Measurements from ENCODE around the gene PCDHA1. TPM values are rescaled to one million over a fixed set of nuclear protein-coding genes. Genes with fewer than 3 reads are reported as not detected.

Gene PCDHA1
- total RNA-seq, 1 experiment from 2014 or later: not detected

GRCh38 chr5:140982083-140982716 lies 196.3 kb downstream of the PCDHA1 start:
- ChIA-PET RAD21 (ENCODE audit: low non-redundant PET in 1 of 2, low total read pairs in 2 of 2, uncharacterized antibody in 2 of 2, unreplicated experiment in 2 of 2) (no interaction called here), CTCF (no interaction called here), POLR2A (no interaction called here)
- Histone ChIP-seq H3K9ac (ENCODE audit: low read length) (no peak overlapping the region), H3K79me2 (ENCODE audit: insufficient read depth, low read length) (no peaks in the 10 kb centered on the region), H3K27me3 (ENCODE audit: insufficient read depth, low read length) (no peaks in the 10 kb centered on the region), H3K36me3 (ENCODE audit: control insufficient read depth in 1 of 2, insufficient read depth in 2 of 2, low read length in 2 of 2) (no peaks in the 10 kb centered on the region), H3K4me2 (ENCODE audit: low read length) (no peak overlapping the region), H3K4me3 (replicated peaks in 1 of 2; ENCODE audit: low read depth in 1 of 2, low read length in 2 of 2) (no peak overlapping the region), H3K9me2 (ENCODE audit: insufficient read depth) (no peaks in the 10 kb centered on the region), H3K4me1 (ENCODE audit: control insufficient read depth in 1 of 2, insufficient read depth in 2 of 2, low read length in 2 of 2) (no peaks in the 10 kb centered on the region), H4K20me1 (ENCODE audit: insufficient read depth) (no peaks in the 10 kb centered on the region), H3K9me3 (ENCODE audit: control insufficient read depth in 1 of 2, insufficient read depth in 1 of 2, low read depth in 1 of 2, low read length in 2 of 2) (no peaks in the 10 kb centered on the region), H3K27ac (ENCODE audit: low read depth, low read length) (no peak overlapping the region), H2AFZ (ENCODE audit: low read depth, low read length, poor library complexity, severe bottlenecking) (no peak overlapping the region)
- no TSS peak for BruUV-seq (replicated peaks)
- intact Hi-C loops (cut with micrococcal nuclease): no loop called here
- DNase-seq (ENCODE audit: low read depth, low spot score) (no peak), ATAC-seq (no peak)
- TF ChIP-seq, protein P1, sequence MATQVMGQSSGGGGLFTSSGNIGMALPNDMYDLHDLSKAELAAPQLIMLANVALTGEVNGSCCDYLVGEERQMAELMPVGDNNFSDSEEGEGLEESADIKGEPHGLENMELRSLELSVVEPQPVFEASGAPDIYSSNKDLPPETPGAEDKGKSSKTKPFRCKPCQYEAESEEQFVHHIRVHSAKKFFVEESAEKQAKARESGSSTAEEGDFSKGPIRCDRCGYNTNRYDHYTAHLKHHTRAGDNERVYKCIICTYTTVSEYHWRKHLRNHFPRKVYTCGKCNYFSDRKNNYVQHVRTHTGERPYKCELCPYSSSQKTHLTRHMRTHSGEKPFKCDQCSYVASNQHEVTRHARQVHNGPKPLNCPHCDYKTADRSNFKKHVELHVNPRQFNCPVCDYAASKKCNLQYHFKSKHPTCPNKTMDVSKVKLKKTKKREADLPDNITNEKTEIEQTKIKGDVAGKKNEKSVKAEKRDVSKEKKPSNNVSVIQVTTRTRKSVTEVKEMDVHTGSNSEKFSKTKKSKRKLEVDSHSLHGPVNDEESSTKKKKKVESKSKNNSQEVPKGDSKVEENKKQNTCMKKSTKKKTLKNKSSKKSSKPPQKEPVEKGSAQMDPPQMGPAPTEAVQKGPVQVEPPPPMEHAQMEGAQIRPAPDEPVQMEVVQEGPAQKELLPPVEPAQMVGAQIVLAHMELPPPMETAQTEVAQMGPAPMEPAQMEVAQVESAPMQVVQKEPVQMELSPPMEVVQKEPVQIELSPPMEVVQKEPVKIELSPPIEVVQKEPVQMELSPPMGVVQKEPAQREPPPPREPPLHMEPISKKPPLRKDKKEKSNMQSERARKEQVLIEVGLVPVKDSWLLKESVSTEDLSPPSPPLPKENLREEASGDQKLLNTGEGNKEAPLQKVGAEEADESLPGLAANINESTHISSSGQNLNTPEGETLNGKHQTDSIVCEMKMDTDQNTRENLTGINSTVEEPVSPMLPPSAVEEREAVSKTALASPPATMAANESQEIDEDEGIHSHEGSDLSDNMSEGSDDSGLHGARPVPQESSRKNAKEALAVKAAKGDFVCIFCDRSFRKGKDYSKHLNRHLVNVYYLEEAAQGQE (IDR thresholded peaks at IDR 0.05; ENCODE audit: low read depth): no peak
- TF ChIP-seq SIN3A (IDR thresholded peaks at IDR 0.05; ENCODE audit: low read depth) (no peak), MAX (IDR thresholded peaks at IDR 0.05) (no peak), EZH2phosphoT487 (IDR thresholded peaks at IDR 0.05; ENCODE audit: borderline replicate concordance) (no peak), SRF (IDR thresholded peaks at IDR 0.05; ENCODE audit: low read depth) (no peak), POLR2AphosphoS5 (IDR thresholded peaks at IDR 0.05; ENCODE audit: low read depth, low read length) (no peak), FOSL1 (IDR thresholded peaks at IDR 0.05; ENCODE audit: low read depth) (no peak), RAD21 (IDR thresholded peaks at IDR 0.05; ENCODE audit: low read depth) (no peak), YY1 (IDR thresholded peaks at IDR 0.05; ENCODE audit: extremely low read depth, insufficient replicate concordance, low read depth, low read length) (no peak), EZH2 (IDR thresholded peaks at IDR 0.05) (no peak), CEBPB (IDR thresholded peaks at IDR 0.05; ENCODE audit: low read depth) (no peak), SP1 (IDR thresholded peaks at IDR 0.05; ENCODE audit: low read depth) (no peak), ZBTB33 (IDR thresholded peaks at IDR 0.05; ENCODE audit: extremely low read depth, insufficient replicate concordance, low read length) (no peak), EGR1 (IDR thresholded peaks at IDR 0.05; ENCODE audit: low read depth) (no peak), CBX3 (IDR thresholded peaks at IDR 0.05; ENCODE audit: low read depth) (no peak), ELF1 (IDR thresholded peaks at IDR 0.05; ENCODE audit: borderline replicate concordance, low read depth) (no peak)

Measured in HCT116 (cell line).